SK-N-SH treated with all-trans-retinoic acid at 6 μM for 48 hours (cell line): Measurements from ENCODE around the gene STOML2.

ENCODE experiments used
- ATAC-seq: fragments of 200-7000 bp; cut with Tn5 transposase; 3 replicates; pipeline ENCODE4 v1.9.1; 2020; ENCODE audit warnings: mild to moderate bottlenecking, moderate library complexity
- CSDC2 ChIP-seq: fragments of 250-450 bp; sonication (Bioruptor Pico); IDR thresholded peaks from 2 replicates; pipeline ENCODE4 v1.5.0; 2020; ENCODE audit warnings: mild to moderate bottlenecking, moderate library complexity
- CSRNP3 ChIP-seq: fragments of 250-450 bp; sonication (Bioruptor Pico); IDR thresholded peaks from 2 replicates; pipeline ENCODE4 v1.5.1; 2021; ENCODE audit warnings: mild to moderate bottlenecking, moderate library complexity
- ESRRG ChIP-seq: fragments of 250-450 bp; sonication (Bioruptor Pico); IDR thresholded peaks from 2 replicates; pipeline ENCODE4 v1.6.1; 2021; ENCODE audit warnings: mild to moderate bottlenecking
- GLIS3 ChIP-seq: fragments of 250-450 bp; sonication (Bioruptor Pico); IDR thresholded peaks from 2 replicates; pipeline ENCODE4 v1.5.0; 2020; ENCODE audit warnings: mild to moderate bottlenecking, moderate library complexity
- OSR1 ChIP-seq: fragments of 250-450 bp; sonication (Bioruptor Pico); IDR thresholded peaks from 2 replicates; pipeline ENCODE4 v1.8.0; 2022; ENCODE audit warnings: moderate library complexity, mild to moderate bottlenecking, inconsistent platforms
- POU6F1 ChIP-seq: fragments of 250-450 bp; sonication (Bioruptor Pico); IDR thresholded peaks from 2 replicates; pipeline ENCODE4 v1.8.0; 2021; ENCODE audit warnings: low read depth, mild to moderate bottlenecking, moderate library complexity, borderline replicate concordance
- PPARA ChIP-seq: fragments of 250-450 bp; sonication (Bioruptor Pico); IDR thresholded peaks from 2 replicates; pipeline ENCODE4 v1.5.0; 2020; ENCODE audit warnings: mild to moderate bottlenecking, borderline replicate concordance
- RARB ChIP-seq: fragments of 250-450 bp; sonication (Bioruptor Pico); IDR thresholded peaks from 2 replicates; pipeline ENCODE4 v1.8.0; 2021; ENCODE audit warnings: mild to moderate bottlenecking, moderate library complexity
- SNAI2 ChIP-seq: fragments of 250-450 bp; sonication (Bioruptor Pico); IDR thresholded peaks from 2 replicates; pipeline ENCODE4 v1.5.0; 2020; ENCODE audit warnings: mild to moderate bottlenecking, moderate library complexity
- TOX ChIP-seq: fragments of 250-450 bp; sonication (Bioruptor Pico); IDR thresholded peaks from 2 replicates; pipeline ENCODE4 v1.8.0; 2021; ENCODE audit warnings: mild to moderate bottlenecking, moderate library complexity, borderline replicate concordance
- ZFP30 ChIP-seq: fragments of 450-650 bp; formaldehyde crosslinking; IDR thresholded peaks from 2 replicates; pipeline ENCODE4 v1.5.0; 2022; ENCODE audit warnings: mild to moderate bottlenecking, moderate library complexity
- ZNF565 ChIP-seq: fragments of 450-650 bp; formaldehyde crosslinking; conservative IDR thresholded peaks from 2 replicates; pipeline ENCODE4 v1.5.0; 2020; ENCODE audit warnings: low read depth, mild to moderate bottlenecking, moderate library complexity
- ZNF70 ChIP-seq: fragments of 450-650 bp; formaldehyde crosslinking; IDR thresholded peaks from 2 replicates; pipeline ENCODE4 v1.5.0; 2020; ENCODE audit warnings: mild to moderate bottlenecking, moderate library complexity
- ZNF8 ChIP-seq: fragments of 450-650 bp; formaldehyde crosslinking; IDR thresholded peaks from 2 replicates; pipeline ENCODE4 v1.5.0; 2020; ENCODE audit warnings: mild to moderate bottlenecking, moderate library complexity
- TF ChIP-seq, protein P1 (sequence below): fragments of 250-450 bp; sonication (Bioruptor Pico); IDR thresholded peaks from 2 replicates; pipeline ENCODE4 v1.5.1; 2020; ENCODE audit warnings: low read depth, mild to moderate bottlenecking, moderate library complexity

Gene STOML2

DNA sequence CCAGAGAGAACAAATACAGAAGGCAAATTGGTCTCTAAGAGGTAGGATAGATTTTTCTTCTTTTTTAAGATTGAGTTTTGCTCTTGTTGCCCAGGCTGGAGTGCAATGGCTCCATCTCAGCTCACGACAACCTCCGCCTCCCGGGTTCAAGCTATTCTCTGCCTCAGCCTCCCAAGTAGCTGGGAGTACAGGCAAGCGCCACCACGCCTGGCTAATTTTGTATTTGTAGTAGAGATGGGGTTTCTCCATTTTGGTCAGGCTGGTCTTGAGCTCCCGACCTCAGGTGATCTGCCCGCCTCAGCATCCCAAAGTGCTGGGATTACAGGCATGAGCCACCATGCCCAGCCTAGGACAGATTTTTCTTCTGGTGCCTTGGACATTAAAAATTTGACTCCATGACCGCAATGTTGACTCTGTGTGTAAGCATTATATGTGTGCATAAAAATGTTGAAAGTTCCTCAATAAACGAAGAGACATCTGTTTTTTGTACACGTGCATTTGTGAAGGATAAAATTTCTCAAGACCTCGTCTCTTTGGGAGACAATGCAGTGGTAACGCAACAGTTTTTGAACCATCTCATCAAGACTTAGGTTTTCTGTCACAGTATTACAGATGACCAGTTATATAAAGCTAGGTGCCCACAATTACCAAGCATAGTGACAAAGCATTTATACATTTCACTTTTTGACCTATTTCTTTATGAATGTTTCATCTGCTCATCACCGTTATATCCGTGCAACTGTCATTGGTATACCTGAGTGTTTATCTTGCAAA is 47.9 kb downstream of the STOML2 start (continued):
- TF ChIP-seq CSRNP3 (CRISPR knock-in tag) (no peak), OSR1 (no peak), ZNF8 (no peak), SNAI2 (CRISPR knock-in tag) (no peak), RARB (CRISPR knock-in tag) (no peak)
- TF ChIP-seq, all 23 proteins: peak for 0

DNA sequence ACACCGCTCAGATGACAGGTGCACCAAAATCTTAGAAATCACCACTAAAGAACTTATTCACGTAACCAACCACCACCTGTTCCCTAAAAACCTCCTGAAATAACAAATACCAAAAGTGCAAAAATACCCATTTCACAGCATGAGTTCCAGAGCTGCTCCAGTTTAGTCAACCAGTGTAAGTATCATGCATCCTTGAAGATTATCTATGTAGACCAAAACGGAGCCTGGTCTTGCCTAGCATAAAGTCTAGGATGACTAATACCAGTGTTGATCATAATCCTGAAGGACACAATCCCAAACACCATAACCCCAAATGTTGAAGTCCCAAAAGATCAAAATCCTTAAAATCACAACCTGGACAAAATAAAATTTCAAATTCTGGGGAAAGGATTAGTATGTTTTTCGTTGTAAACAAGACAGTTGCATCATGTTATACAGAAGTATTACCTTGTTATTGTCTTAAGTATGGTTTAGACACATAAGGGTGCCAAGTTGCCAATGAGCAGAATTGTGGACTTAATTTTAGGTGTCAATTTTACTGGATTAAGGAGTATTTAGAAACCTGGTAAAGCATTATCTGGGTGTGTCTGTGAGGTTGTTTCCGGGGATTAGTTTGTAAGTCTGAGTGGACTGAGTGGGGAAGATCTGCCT is 48.6 kb downstream of the STOML2 start:
- ATAC-seq: no peak
- TF ChIP-seq GLIS3 (no peak), TOX (CRISPR knock-in tag) (no peak), ZNF70 (CRISPR knock-in tag) (no peak), ZFP30 (CRISPR knock-in tag) (no peak), ESRRG (CRISPR knock-in tag) (no peak), RARB (CRISPR knock-in tag) (no peak), SNAI2 (CRISPR knock-in tag) (no peak), POU6F1 (CRISPR knock-in tag) (no peak), CSDC2 (CRISPR knock-in tag) (no peak), PPARA (CRISPR knock-in tag) (no peak)
- TF ChIP-seq, protein P1, sequence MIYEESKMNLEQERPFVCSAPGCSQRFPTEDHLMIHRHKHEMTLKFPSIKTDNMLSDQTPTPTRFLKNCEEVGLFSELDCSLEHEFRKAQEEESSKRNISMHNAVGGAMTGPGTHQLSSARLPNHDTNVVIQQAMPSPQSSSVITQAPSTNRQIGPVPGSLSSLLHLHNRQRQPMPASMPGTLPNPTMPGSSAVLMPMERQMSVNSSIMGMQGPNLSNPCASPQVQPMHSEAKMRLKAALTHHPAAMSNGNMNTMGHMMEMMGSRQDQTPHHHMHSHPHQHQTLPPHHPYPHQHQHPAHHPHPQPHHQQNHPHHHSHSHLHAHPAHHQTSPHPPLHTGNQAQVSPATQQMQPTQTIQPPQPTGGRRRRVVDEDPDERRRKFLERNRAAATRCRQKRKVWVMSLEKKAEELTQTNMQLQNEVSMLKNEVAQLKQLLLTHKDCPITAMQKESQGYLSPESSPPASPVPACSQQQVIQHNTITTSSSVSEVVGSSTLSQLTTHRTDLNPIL (CRISPR knock-in tag): no peak
- TF ChIP-seq, all 23 proteins: peak for 0

- ATAC-seq: peak; percentile 78
- TF ChIP-seq SNAI2 (CRISPR knock-in tag) (no peak), ZNF70 (CRISPR knock-in tag) (no peak), ZNF565 (CRISPR knock-in tag) (no peak), OSR1 (no peak), PPARA (CRISPR knock-in tag) (no peak), RARB (CRISPR knock-in tag) (no peak), ESRRG (CRISPR knock-in tag) (no peak)
Measured at GRCh38 chr9:35051069-35051967, 51.6 kb downstream of the STOML2 start.
